ENCODE results near the gene ZFX.

DNA sequence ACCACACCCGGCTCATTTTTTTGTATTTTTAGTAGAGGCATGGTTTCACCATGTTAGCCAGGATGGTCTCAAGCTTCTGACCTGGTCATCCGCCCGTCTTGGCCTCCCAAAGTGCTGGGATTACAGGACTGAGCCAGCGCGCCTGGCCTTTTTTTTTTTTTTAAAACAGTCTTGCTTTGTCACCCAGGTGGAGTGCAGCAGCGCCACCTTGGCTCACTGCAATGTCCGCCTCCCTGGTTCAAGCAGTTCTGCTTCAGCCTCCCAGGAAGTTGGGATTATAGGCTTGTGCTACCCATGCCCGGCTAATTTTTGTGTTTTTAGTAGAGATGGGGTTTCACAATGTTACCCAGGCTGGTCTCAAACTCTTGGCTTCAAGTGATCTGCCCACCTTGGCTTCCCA, 28.9 kb downstream of the ZFX start:
- TF ChIP-seq, protein P1, sequence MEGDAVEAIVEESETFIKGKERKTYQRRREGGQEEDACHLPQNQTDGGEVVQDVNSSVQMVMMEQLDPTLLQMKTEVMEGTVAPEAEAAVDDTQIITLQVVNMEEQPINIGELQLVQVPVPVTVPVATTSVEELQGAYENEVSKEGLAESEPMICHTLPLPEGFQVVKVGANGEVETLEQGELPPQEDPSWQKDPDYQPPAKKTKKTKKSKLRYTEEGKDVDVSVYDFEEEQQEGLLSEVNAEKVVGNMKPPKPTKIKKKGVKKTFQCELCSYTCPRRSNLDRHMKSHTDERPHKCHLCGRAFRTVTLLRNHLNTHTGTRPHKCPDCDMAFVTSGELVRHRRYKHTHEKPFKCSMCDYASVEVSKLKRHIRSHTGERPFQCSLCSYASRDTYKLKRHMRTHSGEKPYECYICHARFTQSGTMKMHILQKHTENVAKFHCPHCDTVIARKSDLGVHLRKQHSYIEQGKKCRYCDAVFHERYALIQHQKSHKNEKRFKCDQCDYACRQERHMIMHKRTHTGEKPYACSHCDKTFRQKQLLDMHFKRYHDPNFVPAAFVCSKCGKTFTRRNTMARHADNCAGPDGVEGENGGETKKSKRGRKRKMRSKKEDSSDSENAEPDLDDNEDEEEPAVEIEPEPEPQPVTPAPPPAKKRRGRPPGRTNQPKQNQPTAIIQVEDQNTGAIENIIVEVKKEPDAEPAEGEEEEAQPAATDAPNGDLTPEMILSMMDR (conservative IDR thresholded peaks at IDR 0.05; ENCODE audit: low read length): no peak
- no peak for TF ChIP-seq EZH2phosphoT487 (IDR thresholded peaks at IDR 0.05; ENCODE audit: borderline replicate concordance)

Measured in Loucy (cell line).